Adrenal gland (tissue), 12 donors: ENCODE results near the gene TTYH2. TPM values are rescaled to one million over a fixed set of nuclear protein-coding genes. Genes with fewer than 3 reads are reported as not detected.

Experiments used
- DNase-seq, 7 donors: peaks; one replicate each; pipeline ENCODE4 v3.0.0-alpha.2; 2019 to 2020
- H3K27ac ChIP-seq, 5 donors: fragments of 200-600 bp; sonication (generic) in 4 of 5; 1 replicate in 3 of 5; 2 replicates in 2 of 5; pipeline versions ENCODE4 v1.5.1 to v1.8.0; 2016 to 2020; ENCODE audit warnings: mild to moderate bottlenecking in 1 of 5
- H3K27me3 ChIP-seq: fragments of 200-600 bp; 2 replicates; pipeline ENCODE4 v1.8.0; 2021
- H3K36me3 ChIP-seq, 2 donors: fragments of 200-600 bp; replicated peaks in 1 of 2; 1 replicate in 1 of 2; 2 replicates in 1 of 2; pipeline versions ENCODE4 v1.5.1 to v1.8.0; 2018 to 2022
- H3K4me1 ChIP-seq, 2 donors: fragments of 200-600 bp; replicated peaks in 1 of 2; 1 replicate in 1 of 2; 2 replicates in 1 of 2; pipeline versions ENCODE4 v1.5.1 to v1.8.0; 2018 to 2021
- H3K4me3 ChIP-seq, 4 donors: fragments of 200-600 bp; sonication (generic) in 3 of 4; one replicate each; pipeline ENCODE4 v1.5.1; 2016 to 2018
- H3K9me3 ChIP-seq, 3 donors: fragments of 200-600 bp; sonication (generic) in 1 of 3; replicated peaks in 1 of 3; 1 replicate in 2 of 3; 2 replicates in 1 of 3; pipeline versions ENCODE4 v1.5.1 to v1.8.0; 2016 to 2021
- CTCF ChIP-seq, 6 experiments: fragments of 450-650 bp in 4 of 6; fragments of 200-600 bp in 2 of 6; sonication (generic) in 1 of 6; IDR thresholded peaks; 1 replicate in 5 of 6; 2 replicates in 1 of 6; pipeline versions ENCODE4 v1.5.1 to v1.8.0; 2016 to 2021; ENCODE audit warnings: antibody characterized with exemption in 6 of 6, mild to moderate bottlenecking in 2 of 6, moderate library complexity in 1 of 6
- POLR2A ChIP-seq, 2 donors: fragments of 450-650 bp; IDR thresholded peaks; one replicate each; pipeline ENCODE4 v1.6.1; 2017; ENCODE audit warnings: antibody characterized with exemption in 2 of 2, mild to moderate bottlenecking in 2 of 2, moderate library complexity in 1 of 2
- WGBS, 4 donors: extraction: QIAGEN DNeasy Blood & Tissue Kit in 2 of 4; methylation state at CpG; one replicate each; pipeline versions ENCODE4 v1.1.5 to v1.1.7; 2013 to 2017; 5-methylcytosine and 5-hydroxymethylcytosine counted together
- intact Hi-C, 2 donors: fragments of 100-400 bp; cut with DNase I; formaldehyde crosslinking; loops; one replicate each; pipeline versions ENCODE4 v1.14.1 to v1.15.0; 2022 to 2023
- polyA plus RNA-seq, 3 donors: library from polyadenylated mRNA; stranded (reverse); fragments of 200-250 nt in 2 of 3; fragments of 350-450 nt in 1 of 3; fragmentation: Illumina TruSeq in 1 of 3; extraction: RNeasy Lipid Tissue Mini Kit (QIAGEN cat#74804) in 1 of 3; gene quantifications; one replicate each; pipeline ENCODE4 v1.2.3, GENCODE V29; 2013 to 2014
- total RNA-seq, 9 donors: library from RNA; depleted of rRNA in 4 of 9; stranded (reverse); fragments of >200 nt in 4 of 9; fragments of 120-200 nt in 1 of 9; fragmentation: NEBNext Ultra II Directional in 1 of 9; extraction: Animal tissue kit (Norgen Biotek cat#: 25700) in 1 of 9; gene quantifications; one replicate each; pipeline versions ENCODE4 v1.1.0 to v1.2.4, GENCODE V29; 2013 to 2023
- donor health status: healthy with polysubstance abuse.
- donor health status: Bipolar disorder and iron deficiency.
- donor health status: DM: yes; HTN: yes; CAD: no.
- donor health status: DM: no; HTN: no; CAD: no.
- donor health status: DM: no; HTN: no; CAD: no.
- donor health status: DM: yes; HTN: yes; CAD: no.

Gene TTYH2
- total and polyA plus RNA-seq, 12 donors = 2.9 to 40.5 (median 7.8) TPM

- Histone ChIP-seq H3K36me3 (peaks cover 0 to 15% of the 10 kb centered on the region in 2 donors), H3K4me1 (peaks cover 23 to 32% of the 10 kb centered on the region in 2 donors), H3K9me3 (no peaks in the 10 kb centered on the region), H3K27ac (peak overlapping the region in 2 of 5 donors; percentile 88 to 89), H3K4me3 (peak overlapping the region in 2 of 4 donors; percentile 28 to 64), H3K27me3 (no peaks in the 10 kb centered on the region)
- 14 to 16% (median 14%) methylated on average over 9 to 33 of the region's 33 CpGs for WGBS, 4 donors
- DNase-seq = peak in 2 of 7 donors; percentile 31 to 43
- intact Hi-C loops = loop anchor here (5.0 to 10.0 kb wide), 3 partner anchors 61 to 151 kb away; partner anchors contain the start of genes BTBD17 (in 1 of the 2), DNAI2 (in 1 of the 2) and GPR142 (in 1 of the 2)
- TF ChIP-seq CTCF (IDR thresholded peaks at IDR 0.05) (no peak), POLR2A (IDR thresholded peaks at IDR 0.05) (no peak)
These were observed 555 bp downstream of the TTYH2 start for GRCh38 chr17:74213861-74214391.

- no peaks in the 10 kb centered on the region for H3K9me3 ChIP-seq
- peaks cover 23 to 32% of the 10 kb centered on the region in 2 donors for H3K4me1 ChIP-seq
- no peaks in the 10 kb centered on the region for H3K27me3 ChIP-seq
- peak overlapping the region in 1 of 5 donors; percentile 89 for H3K27ac ChIP-seq
- peak overlapping the region in 1 of 4 donors; percentile 64 for H3K4me3 ChIP-seq
- peaks cover 0 to 7% of the 10 kb centered on the region in 2 donors for H3K36me3 ChIP-seq
- WGBS, 4 donors = 77 to 85% (median 80%) methylated on average over 8 to 16 of the region's 16 CpGs
- intact Hi-C loops = loop anchor here (5.0 to 10.0 kb wide), 3 partner anchors 60 to 150 kb away; partner anchors contain the start of genes BTBD17 (in 1 of the 2), DNAI2 (in 1 of the 2) and GPR142 (in 1 of the 2)
- TF ChIP-seq CTCF (IDR thresholded peaks at IDR 0.05) = no peak
- no peak for TF ChIP-seq POLR2A (IDR thresholded peaks at IDR 0.05)
- DNase-seq = no peak
These were observed 1.3 kb downstream of the TTYH2 start for GRCh38 chr17:74214484-74215341.

GRCh38 chr17:74215342-74215727, 2.0 kb downstream of the TTYH2 start:
- no peaks in the 10 kb centered on the region for H3K9me3 ChIP-seq
- WGBS, 4 donors = 50 to 83% (median 76%) methylated on average over 2 to 6 of the region's 6 CpGs
- no peak for DNase-seq
- peaks cover 0 to 1% of the 10 kb centered on the region in 2 donors for H3K36me3 ChIP-seq
- no peak overlapping the region for H3K27ac ChIP-seq
- no peak overlapping the region for H3K4me3 ChIP-seq
- intact Hi-C loops = loop anchor here in 1 of 2 donors (10.0 kb wide), 2 partner anchors 59 to 149 kb away; partner anchors contain the start of genes BTBD17, DNAI2 and GPR142
- no peaks in the 10 kb centered on the region for H3K27me3 ChIP-seq
- TF ChIP-seq CTCF (IDR thresholded peaks at IDR 0.05) (no peak), POLR2A (IDR thresholded peaks at IDR 0.05) (no peak)
- peaks cover 23 to 27% of the 10 kb centered on the region in 2 donors for H3K4me1 ChIP-seq

- intact Hi-C loops = loop anchor here in 1 of 2 donors (10.0 kb wide), 2 partner anchors 58 to 148 kb away; partner anchors contain the start of genes BTBD17, DNAI2 and GPR142
- no peak overlapping the region for H3K27ac ChIP-seq
- WGBS, 4 donors = 81 to 88% (median 87%) methylated on average over 3 to 5 of the region's 5 CpGs
These were observed 3.1 kb downstream of the TTYH2 start for GRCh38 chr17:74216505-74216904.

More at GRCh38 chr17:74216505-74216904, 3.1 kb downstream of the TTYH2 start:
- no peak for DNase-seq
- H3K4me3 ChIP-seq = no peak overlapping the region
- H3K4me1 ChIP-seq = peaks cover 13 to 15% of the 10 kb centered on the region in 2 donors
- no peak for TF ChIP-seq CTCF (IDR thresholded peaks at IDR 0.05)
- TF ChIP-seq POLR2A (IDR thresholded peaks at IDR 0.05) = no peak
- H3K36me3 ChIP-seq = no peaks in the 10 kb centered on the region
- no peaks in the 10 kb centered on the region for H3K27me3 ChIP-seq
- no peaks in the 10 kb centered on the region for H3K9me3 ChIP-seq
